ENCODE data around the gene DCST1. TPM values are rescaled to one million over a fixed set of nuclear protein-coding genes. Genes with fewer than 3 reads are reported as not detected.

Gene DCST1
- total RNA-seq, 2 donors from 2014 or later: not detected

DNA sequence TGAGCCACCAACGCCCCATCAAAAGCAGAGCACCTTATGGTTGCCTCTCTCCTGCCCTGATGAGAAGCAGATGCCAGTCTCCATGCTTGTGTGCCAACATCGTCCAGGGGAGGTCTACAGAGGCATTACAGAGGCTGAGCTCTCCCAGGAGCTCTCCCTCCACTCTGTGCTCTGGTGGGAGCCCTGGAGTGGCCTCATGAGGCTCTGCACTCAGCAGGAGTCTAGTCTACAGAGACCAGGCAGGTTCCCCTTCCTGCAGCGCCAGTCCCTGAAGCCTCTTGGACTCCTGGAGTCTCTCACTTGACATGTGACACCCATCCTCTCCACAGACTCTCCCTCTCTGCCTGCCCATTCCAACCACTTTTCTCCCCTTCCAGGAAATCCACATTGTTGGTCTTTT is 3.4 kb downstream of the DCST1 start:
- H3K4me1 Mint-ChIP-seq: peaks cover 3% of the 10 kb centered on the region
- 93 to 94% methylated on average over 2 to 3 of the region's 3 CpGs for WGBS, 2 experiments (ENCODE audit: insufficient coverage in 1 of 2, insufficient read length in 1 of 2)
- H3K27me3 Mint-ChIP-seq (ENCODE audit: insufficient read depth): peaks cover 21% of the 10 kb centered on the region

GRCh38 chr1:155037851-155038441 is 4.3 kb downstream of the DCST1 start:
- DNase-seq: no peak
- peaks cover 24% of the 10 kb centered on the region for H3K27me3 Mint-ChIP-seq (ENCODE audit: insufficient read depth)
- no peaks in the 10 kb centered on the region for H3K4me1 ChIP-seq (ENCODE audit: control insufficient read depth, insufficient read depth, low read length)
- H3K36me3 Mint-ChIP-seq (ENCODE audit: low read depth): no peaks in the 10 kb centered on the region
- H3K9me3 ChIP-seq (ENCODE audit: control insufficient read depth, low read length): no peaks in the 10 kb centered on the region
- H3K27ac Mint-ChIP-seq: no peak overlapping the region
- H3K4me3 Mint-ChIP-seq: no peak overlapping the region
- no peak overlapping the region for H3K4me3 ChIP-seq (ENCODE audit: low read length)
- H3K9ac ChIP-seq (ENCODE audit: extremely low read depth, low read length, poor library complexity, severe bottlenecking): no peak overlapping the region
- WGBS, 2 experiments (ENCODE audit: insufficient coverage in 1 of 2, insufficient read length in 1 of 2): 93 to 94% methylated on average over 6 of the region's 6 CpGs
- H3K27me3 ChIP-seq (ENCODE audit: control insufficient read depth, insufficient read depth, low read length, poor library complexity, severe bottlenecking): no peaks in the 10 kb centered on the region
- H3K36me3 ChIP-seq (ENCODE audit: control insufficient read depth, insufficient read depth, low read length): no peaks in the 10 kb centered on the region
- no peaks in the 10 kb centered on the region for H3K9me3 Mint-ChIP-seq
- H3K4me1 Mint-ChIP-seq: peaks cover 3% of the 10 kb centered on the region
- no peak for TF ChIP-seq CTCF (conservative IDR thresholded peaks at IDR 0.05)
- no peak overlapping the region for H3K27ac ChIP-seq (ENCODE audit: low read depth, low read length)

More for the DNA sequence above, 3.4 kb downstream of the DCST1 start:
- Mint-ChIP-seq H3K4me3 (no peak overlapping the region), H3K9me3 (no peaks in the 10 kb centered on the region), H3K36me3 (ENCODE audit: low read depth) (no peaks in the 10 kb centered on the region), H3K27ac (no peak overlapping the region)
- Histone ChIP-seq H3K27ac (ENCODE audit: low read depth, low read length) (no peak overlapping the region), H3K4me1 (ENCODE audit: control insufficient read depth, insufficient read depth, low read length) (no peaks in the 10 kb centered on the region), H3K4me3 (ENCODE audit: low read length) (no peak overlapping the region), H3K36me3 (ENCODE audit: control insufficient read depth, insufficient read depth, low read length) (no peaks in the 10 kb centered on the region), H3K27me3 (ENCODE audit: control insufficient read depth, insufficient read depth, low read length, poor library complexity, severe bottlenecking) (no peaks in the 10 kb centered on the region), H3K9me3 (ENCODE audit: control insufficient read depth, low read length) (no peaks in the 10 kb centered on the region), H3K9ac (ENCODE audit: extremely low read depth, low read length, poor library complexity, severe bottlenecking) (no peak overlapping the region)
- TF ChIP-seq CTCF (conservative IDR thresholded peaks at IDR 0.05): no peak
- no peak for DNase-seq

GRCh38 chr1:155038602-155039307 is 5.1 kb downstream of the DCST1 start:
- Mint-ChIP-seq H3K4me3 (no peak overlapping the region), H3K27ac (no peak overlapping the region)

More at GRCh38 chr1:155038602-155039307, 5.1 kb downstream of the DCST1 start:
- Histone ChIP-seq H3K9ac (ENCODE audit: extremely low read depth, low read length, poor library complexity, severe bottlenecking) (no peak overlapping the region), H3K4me3 (ENCODE audit: low read length) (no peak overlapping the region), H3K9me3 (ENCODE audit: control insufficient read depth, low read length) (no peaks in the 10 kb centered on the region), H3K4me1 (ENCODE audit: control insufficient read depth, insufficient read depth, low read length) (no peaks in the 10 kb centered on the region), H3K36me3 (ENCODE audit: control insufficient read depth, insufficient read depth, low read length) (no peaks in the 10 kb centered on the region), H3K27me3 (ENCODE audit: control insufficient read depth, insufficient read depth, low read length, poor library complexity, severe bottlenecking) (no peaks in the 10 kb centered on the region), H3K27ac (ENCODE audit: low read depth, low read length) (no peak overlapping the region)
- Mint-ChIP-seq H3K4me1 (peaks cover 3% of the 10 kb centered on the region), H3K36me3 (ENCODE audit: low read depth) (no peaks in the 10 kb centered on the region), H3K9me3 (no peaks in the 10 kb centered on the region), H3K27me3 (ENCODE audit: insufficient read depth) (peaks cover 19% of the 10 kb centered on the region)
- TF ChIP-seq CTCF (conservative IDR thresholded peaks at IDR 0.05): no peak
- DNase-seq: no peak
- 78 to 82% methylated on average over 7 to 8 of the region's 8 CpGs for WGBS, 2 experiments (ENCODE audit: insufficient coverage in 1 of 2, insufficient read length in 1 of 2)

Data from endodermal cell (in vitro differentiated cells).